SW480 (cell line): ENCODE measurements around the gene MASP1.
"Not testable (repeated sequence)": the region's sequence is repeated elsewhere in the genome, so short reads cannot be mapped to it uniquely, and the experiment has no call there.

Experiments
- DNase-seq: peaks from one replicate; pipeline ENCODE4 v3.0.0-alpha.2; 2016; ENCODE audit warnings: low spot score

MASP1 gene

DNA sequence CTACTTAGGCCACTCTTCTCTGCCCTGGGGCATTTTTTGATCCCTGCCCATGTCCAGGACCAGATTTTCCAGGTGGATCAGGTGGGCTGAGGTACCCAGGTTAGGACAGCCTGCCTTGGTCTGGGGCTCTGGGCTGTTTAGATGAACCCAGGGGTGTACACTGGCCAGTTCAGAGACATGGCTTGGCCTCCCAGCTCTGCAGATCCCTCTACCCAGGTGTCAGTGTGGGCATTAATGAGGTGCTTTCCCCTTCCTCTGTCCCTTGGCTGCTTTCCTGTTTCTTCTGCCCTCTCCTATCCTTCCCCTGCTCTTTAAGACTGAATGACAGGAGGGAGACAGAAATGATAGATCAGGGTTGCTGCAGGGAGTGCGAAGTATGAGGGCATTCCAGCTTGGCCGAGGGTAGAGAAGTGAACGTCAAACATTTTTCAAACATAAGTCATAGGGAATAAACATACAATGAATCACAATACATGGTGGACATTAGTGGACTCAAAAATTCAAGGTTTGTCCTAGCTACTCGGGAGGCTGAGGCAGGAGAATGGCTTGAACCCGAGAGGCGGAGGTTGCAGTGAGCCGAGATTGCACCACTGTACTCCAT lies 63.8 kb downstream of the MASP1 start:
- DNase-seq = no peak

GRCh38 chr3:187223799-187224198 lies 67.7 kb downstream of the MASP1 start:
- peak; percentile 8 for DNase-seq

DNA sequence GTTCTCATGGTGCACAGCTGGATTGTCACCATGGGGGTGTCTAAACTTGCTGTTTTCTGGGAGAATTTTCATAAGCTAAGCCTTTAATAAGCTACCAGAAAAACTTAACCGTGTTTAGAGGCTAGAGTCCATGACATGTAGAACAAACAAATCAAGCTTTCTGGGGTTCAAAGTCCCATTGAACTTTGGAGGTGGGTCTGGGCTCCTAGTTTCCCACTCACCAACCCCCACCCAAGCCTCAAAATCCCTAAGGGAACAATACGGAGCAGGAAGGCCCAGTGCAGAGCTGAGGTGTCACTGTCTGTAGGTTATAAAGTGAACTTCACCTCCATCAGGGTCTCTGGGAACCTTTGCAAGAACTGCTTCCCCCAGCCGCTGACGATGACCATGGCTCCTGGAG lies 68.7 kb downstream of the MASP1 start:
- DNase-seq = no peak

- DNase-seq = no peak
Measured at GRCh38 chr3:187215460-187215859, 76.1 kb downstream of the MASP1 start.

- no peak for DNase-seq
Measured at GRCh38 chr3:187213616-187214015, 77.9 kb downstream of the MASP1 start.

- no peak for DNase-seq
Measured at GRCh38 chr3:187212705-187213104, 78.8 kb downstream of the MASP1 start.

- DNase-seq = no peak
Measured at GRCh38 chr3:187212196-187212545, 79.4 kb downstream of the MASP1 start.

- DNase-seq = peak; percentile 11
Measured at GRCh38 chr3:187211532-187212195, 79.9 kb downstream of the MASP1 start.

DNA sequence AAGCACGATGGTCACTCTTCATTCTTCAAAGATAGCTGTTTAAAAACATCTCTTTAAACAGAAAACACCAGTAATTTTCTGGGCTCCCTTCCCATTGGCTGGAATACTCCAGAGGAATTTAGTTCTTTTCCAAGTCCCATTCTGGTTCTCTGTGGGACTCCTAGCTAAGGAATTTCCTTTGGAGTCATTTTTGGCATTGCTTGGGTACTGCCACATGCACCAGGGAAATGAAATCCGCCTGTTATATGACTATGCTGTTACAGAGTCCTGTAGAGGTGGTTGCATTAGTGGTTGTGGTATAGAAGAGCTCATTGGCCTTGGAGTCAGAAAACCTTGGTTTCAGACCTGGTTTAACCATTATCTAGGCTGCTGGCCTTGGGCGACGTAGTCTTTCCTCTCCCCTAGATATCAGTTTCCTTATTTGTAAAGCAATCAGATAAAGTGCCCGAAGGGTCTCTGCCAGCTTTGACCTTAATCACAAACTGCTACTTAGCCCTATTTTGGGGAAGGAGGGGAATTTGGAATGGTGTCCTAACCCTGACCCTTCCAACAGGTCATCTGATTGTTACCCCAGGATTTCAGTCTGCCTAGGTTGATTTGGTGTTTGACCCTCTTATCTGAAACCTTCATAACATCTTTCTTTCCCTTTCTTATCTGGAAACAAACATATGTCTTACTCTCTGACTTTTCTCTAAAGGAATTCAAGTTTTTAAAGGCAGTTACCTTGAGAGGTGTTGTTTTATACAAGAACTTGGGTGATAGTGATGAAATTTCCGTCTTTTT lies 80.8 kb downstream of the MASP1 start:
- no peak for DNase-seq

- DNase-seq = no peak
Measured at GRCh38 chr3:187210091-187210490, 81.4 kb downstream of the MASP1 start.

DNA sequence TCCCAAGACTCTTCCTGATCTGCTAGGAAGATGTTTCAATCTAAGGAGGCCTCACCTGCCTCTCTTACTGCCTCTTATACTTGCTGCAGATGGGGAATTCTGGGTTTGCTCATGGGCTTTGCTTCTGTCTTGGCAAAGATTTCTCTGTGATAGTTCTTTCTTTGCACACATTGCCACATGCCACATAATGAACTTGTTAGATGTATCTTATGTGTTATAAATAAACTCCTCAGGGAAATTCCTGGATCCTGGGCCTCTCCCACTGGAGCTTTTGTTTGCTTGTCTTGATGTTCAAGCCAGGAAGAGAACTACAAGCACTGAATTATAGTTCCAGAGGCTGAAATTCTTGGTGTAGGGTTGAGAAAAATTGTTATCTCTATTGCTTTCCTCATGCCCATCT lies 82.0 kb downstream of the MASP1 start:
- no peak for DNase-seq

DNA sequence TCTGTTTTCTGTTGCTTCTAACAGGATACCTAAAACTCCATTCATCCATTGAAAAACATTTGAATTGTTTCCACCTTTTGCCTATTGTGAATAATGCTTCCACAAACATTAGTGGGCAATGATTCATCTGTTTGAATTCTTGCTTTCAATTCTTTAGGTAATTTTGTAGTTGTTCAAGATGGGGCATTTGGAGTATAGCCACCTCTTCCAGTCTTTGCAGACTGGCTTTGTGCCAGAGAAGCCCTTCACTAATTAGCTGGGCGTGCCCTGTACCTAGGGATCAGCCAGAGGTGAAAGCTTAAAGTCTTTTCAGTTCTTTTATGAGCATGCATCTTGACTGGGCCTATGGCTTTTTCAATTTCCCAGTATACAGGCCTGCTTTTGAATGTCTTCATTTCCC lies 83.4 kb downstream of the MASP1 start:
- DNase-seq = peak; percentile 6

DNA sequence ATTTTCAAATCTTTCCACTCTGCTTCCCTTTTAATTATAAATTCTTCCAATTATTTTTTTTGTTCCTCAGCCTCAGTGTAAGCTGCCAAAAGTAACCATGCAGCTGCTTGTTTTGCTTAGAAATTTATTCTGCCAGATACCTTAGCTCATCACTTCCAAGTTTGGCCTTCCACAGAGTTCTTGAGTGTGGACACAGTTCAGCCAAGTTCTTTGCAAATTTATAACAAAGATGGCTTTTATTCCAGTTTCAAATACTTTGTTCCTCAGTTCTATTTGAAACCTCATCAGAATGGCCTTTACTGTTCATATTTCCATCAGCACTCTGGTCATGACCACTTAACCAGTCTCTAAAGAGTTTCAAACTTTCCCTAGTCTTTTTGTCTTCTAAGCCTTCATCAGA lies 83.9 kb downstream of the MASP1 start:
- no peak for DNase-seq

- DNase-seq = no peak
Measured at GRCh38 chr3:187207062-187207461, 84.5 kb downstream of the MASP1 start.

DNA sequence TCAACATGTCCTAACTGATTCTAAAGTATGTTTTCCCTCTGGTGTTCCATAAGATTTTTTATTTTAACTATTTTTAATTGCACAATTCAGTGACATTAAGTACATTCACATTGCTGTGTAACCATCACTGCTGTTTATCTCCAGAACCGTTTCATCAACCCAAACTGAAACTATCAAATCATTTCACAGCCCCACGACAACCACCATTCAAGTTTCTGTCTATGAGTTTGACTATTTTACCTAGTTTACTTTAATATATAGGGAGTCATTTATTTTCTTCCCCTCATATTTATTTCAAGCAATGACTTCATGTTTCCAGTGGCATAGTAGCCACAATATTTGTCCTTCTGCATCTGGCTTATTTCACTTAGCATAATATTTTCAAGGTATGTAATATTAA lies 85.9 kb downstream of the MASP1 start:
- no peak for DNase-seq

GRCh38 chr3:187199463-187200050 lies 92.0 kb downstream of the MASP1 start:
- DNase-seq = not testable (repeated sequence)

DNA sequence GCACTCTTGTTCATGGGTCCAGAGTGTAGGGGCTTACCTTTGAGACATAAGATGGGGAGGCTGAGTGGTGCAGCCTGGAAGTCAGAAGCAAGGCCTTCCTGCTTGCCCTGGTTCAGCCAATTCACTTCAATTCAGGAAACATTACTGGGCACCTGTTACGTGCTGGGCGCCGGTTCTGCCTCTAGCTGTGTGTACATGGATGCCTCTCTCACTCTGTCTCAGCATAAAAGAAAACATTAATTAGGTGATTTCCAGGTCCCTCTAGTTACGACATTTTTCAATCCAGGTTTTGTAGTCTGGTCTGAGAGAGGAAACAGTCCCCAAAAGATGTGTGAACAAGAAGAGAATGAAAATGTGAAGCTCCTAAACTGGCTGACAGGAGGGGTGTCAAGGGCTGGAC lies 93.0 kb downstream of the MASP1 start:
- no peak for DNase-seq

DNA sequence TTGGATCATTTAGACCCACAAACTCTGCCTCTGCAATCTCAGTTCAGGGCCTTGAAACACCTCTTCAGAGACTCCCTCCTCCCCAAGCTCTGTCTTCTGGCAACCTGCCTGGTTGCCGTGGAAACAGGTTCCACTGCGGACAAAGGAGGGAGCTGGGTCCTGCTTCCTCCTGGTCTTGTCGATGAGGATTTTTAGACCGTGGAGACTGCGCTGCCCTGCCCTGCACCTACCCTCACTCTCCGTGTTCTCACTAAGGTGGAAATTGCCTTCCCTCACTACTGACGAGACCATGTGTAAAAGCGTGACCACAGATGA lies 94.2 kb downstream of the MASP1 start, which contains the start of gene RTP1:
RTP1 (plus strand) TSS at position 152 of the 315 bp plus-strand sequence; CDS start at position 182, 30 bp downstream.
- no peak for DNase-seq

DNA sequence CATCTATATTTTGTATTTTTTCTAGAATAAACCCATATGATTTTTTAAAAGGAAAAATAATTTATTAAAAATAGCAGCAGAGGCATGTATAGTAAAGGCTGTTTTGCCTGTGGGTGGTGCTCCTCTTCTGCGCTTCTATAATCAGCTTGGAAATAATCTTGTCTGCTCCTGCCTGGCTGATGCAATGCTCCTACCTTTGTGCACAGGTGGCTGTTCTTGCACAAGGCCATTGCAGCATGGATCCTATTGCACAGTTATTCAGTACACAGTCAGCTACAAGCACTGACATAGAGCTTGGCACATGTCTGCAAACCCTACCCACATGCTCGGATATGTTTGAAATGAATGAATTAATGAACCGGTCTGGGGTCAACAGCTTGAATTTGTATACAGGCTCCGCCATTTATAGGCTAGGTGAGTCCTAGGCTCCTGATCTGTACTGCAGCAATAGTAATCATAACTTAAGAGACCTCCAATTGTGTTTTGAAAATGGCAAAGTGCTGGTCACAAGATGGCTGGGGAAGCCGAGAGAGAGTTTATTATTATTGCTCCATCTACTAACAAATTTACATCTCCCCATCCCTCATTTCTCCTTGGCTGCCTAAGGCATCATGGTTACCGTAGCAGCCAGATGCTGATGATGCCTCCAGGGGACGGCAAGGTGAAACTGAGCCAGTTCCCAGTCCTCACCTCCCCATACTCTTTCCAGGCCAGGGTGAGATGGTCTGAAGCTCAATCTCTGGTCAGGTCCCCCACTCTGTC lies 94.8 kb downstream of the MASP1 start:
- DNase-seq = no peak

DNA sequence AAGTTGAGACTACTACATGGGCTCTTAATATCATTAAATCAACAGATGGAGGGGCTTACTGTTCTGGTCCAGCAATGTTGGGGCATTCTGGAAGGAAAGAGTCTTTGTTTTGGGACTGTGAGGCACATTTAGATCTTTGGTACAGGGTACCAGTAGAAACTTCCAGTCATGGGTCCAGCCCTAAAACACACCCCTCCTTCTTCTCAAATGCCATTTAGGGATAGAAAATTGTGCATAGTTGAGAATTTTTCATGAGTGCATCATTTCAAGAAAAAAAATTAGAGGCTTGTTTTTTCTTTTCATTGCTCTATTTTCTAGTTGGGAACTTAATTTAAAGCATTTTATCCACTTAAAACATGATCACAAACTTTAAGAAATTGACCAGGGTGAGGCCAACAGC lies 98.4 kb downstream of the MASP1 start:
- DNase-seq = no peak

GRCh38 chr3:187191271-187191670 lies 100.3 kb downstream of the MASP1 start:
- no peak for DNase-seq

- DNase-seq = no peak
Measured at GRCh38 chr3:187188931-187189330, 102.6 kb downstream of the MASP1 start.
